ENCODE results near the gene CBL. TPM values are rescaled to one million over a fixed set of nuclear protein-coding genes. Genes with fewer than 3 reads are reported as not detected.
A peak's percentile ranks its signal among the peaks of the same experiment; 100 is the strongest.
"Not testable (repeated sequence)": the region's sequence is repeated elsewhere in the genome, so short reads cannot be mapped to it uniquely, and the experiment has no call there.

The CBL gene
- total RNA-seq, 2 experiments from 2014 or later, result 19.2 to 59.1 TPM

DNA sequence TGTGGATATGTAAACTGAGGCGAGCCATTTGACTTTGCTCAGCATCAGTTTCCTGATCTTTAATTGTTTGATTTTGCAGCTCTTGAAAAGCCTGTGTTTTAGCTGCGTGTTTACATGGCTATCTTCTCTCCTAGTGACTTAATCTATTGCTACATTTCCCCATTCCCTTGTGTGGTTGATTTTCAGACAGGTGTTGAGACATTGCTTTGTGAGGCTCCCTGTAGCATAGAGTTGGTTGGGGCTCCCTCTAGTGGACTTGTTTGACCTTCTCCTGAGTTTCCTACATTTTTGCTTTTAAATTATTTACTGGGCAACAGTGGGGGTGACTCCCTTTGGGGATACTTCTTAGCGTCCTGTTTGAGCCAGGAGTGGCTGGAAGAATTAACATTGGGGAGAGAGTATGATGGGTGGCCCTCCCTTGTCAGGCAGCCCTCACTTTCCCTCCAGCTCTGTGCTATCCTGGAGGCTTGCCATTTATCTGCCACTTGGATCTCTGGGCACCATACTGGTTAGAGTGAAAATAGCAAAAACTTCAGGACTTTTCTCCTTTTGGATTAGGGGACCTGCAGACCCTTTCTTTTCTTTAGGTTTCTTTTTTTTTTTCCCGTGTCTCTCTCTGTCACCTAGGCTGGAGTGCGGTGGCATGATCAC is 9.2 kb upstream of the CBL start:
- Histone ChIP-seq H4K20me1 (ENCODE audit: insufficient read depth, low read length) (no peaks in the 10 kb centered on the region), H3K4me1 (ENCODE audit: insufficient read depth, low read length, poor library complexity, severe bottlenecking) (peaks cover 3% of the 10 kb centered on the region), H3K36me3 (ENCODE audit: insufficient read depth, low read length) (no peaks in the 10 kb centered on the region), H2AFZ (ENCODE audit: low read length) (0 out of 2 replicates have a peak overlapping the region, but pooled peaks have one; percentile 3), H3K4me2 (ENCODE audit: low read length) (no peak overlapping the region), H3K79me2 (ENCODE audit: insufficient read depth, low read depth, low read length) (no peaks in the 10 kb centered on the region), H3K27ac (ENCODE audit: low read depth, low read length, poor library complexity, severe bottlenecking) (no peak overlapping the region), H3K9me3 (ENCODE audit: low read length) (no peaks in the 10 kb centered on the region), H3K9me2 (ENCODE audit: insufficient read depth, low read length) (no peaks in the 10 kb centered on the region), H3K4me3 (ENCODE audit: low read depth, low read length, poor library complexity, severe bottlenecking) (no peak overlapping the region)
- POLR2A ChIA-PET, result interaction anchor here (0.6 to 1.3 kb wide), 7 partner anchors 9 to 129 kb away, joined by 3 to 4 read pairs (median 3); partner anchors contain the start of genes ABCG4 and VPS11
- TF ChIP-seq EZH2phosphoT487 (IDR thresholded peaks at IDR 0.05; ENCODE audit: borderline replicate concordance, low read depth, low read length), result no peak
- peak; percentile 96 for TF ChIP-seq CTCF (conservative IDR thresholded peaks at IDR 0.05; ENCODE audit: low read length)
- CTCF ChIA-PET (ENCODE audit: unreplicated experiment), result interaction anchor here (0.6 to 0.9 kb wide), 4 partner anchors 8 to 137 kb away, joined by 3 to 4 read pairs (median 3); no protein-coding TSS in a partner anchor
- no TSS peak for BruUV-seq (replicated peaks)
- DNase-seq (ENCODE audit: low spot score), result peak; percentile 89
- intact Hi-C loops (cut with micrococcal nuclease; ENCODE audit: unreplicated experiment), result loop anchor here (1.0 to 2.0 kb wide), 5 partner anchors 28 to 140 kb away; partner anchors contain the start of gene HYOU1

DNA sequence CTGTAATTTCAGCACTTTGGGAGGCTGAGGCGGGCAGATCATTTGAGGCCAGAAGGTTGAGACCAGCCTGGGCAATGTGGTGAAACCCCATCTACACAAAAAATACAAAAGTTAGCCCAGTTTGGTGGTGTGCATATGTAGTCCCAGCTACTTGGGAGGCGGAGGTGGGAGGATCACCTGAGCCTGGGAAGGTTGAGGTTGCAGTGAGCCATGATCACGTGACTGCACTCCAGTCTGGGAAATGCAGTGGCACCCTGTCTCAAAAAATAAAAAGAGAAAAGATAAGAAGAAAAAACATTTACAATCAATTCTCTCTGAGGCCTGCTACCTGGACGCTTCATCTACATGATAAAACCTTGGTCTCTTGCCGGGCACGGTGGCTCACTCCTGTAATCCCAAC is 7.2 kb upstream of the CBL start:
- Histone ChIP-seq H3K79me2 (ENCODE audit: insufficient read depth, low read depth, low read length) (no peaks in the 10 kb centered on the region), H3K4me3 (ENCODE audit: low read depth, low read length, poor library complexity, severe bottlenecking) (no peak overlapping the region), H3K4me2 (ENCODE audit: low read length) (no peak overlapping the region), H3K4me1 (ENCODE audit: insufficient read depth, low read length, poor library complexity, severe bottlenecking) (peaks cover 3% of the 10 kb centered on the region), H4K20me1 (ENCODE audit: insufficient read depth, low read length) (no peaks in the 10 kb centered on the region), H2AFZ (ENCODE audit: low read length) (no peak overlapping the region), H3K9me2 (ENCODE audit: insufficient read depth, low read length) (no peaks in the 10 kb centered on the region), H3K9me3 (ENCODE audit: low read length) (no peaks in the 10 kb centered on the region), H3K27ac (ENCODE audit: low read depth, low read length, poor library complexity, severe bottlenecking) (no peak overlapping the region), H3K36me3 (ENCODE audit: insufficient read depth, low read length) (no peaks in the 10 kb centered on the region)
- CTCF ChIA-PET (ENCODE audit: unreplicated experiment), result no interaction called here
- intact Hi-C loops (cut with micrococcal nuclease; ENCODE audit: unreplicated experiment), result no loop called here
- no peak for TF ChIP-seq CTCF (conservative IDR thresholded peaks at IDR 0.05; ENCODE audit: low read length)
- TF ChIP-seq EZH2phosphoT487 (IDR thresholded peaks at IDR 0.05; ENCODE audit: borderline replicate concordance, low read depth, low read length), result no peak
- no TSS peak for BruUV-seq (replicated peaks)
- DNase-seq (ENCODE audit: low spot score), result no peak
- POLR2A ChIA-PET, result interaction anchor here (0.7 kb wide), 1 partner anchor 68 kb away, joined by 3 read pairs; no protein-coding TSS in a partner anchor

DNA sequence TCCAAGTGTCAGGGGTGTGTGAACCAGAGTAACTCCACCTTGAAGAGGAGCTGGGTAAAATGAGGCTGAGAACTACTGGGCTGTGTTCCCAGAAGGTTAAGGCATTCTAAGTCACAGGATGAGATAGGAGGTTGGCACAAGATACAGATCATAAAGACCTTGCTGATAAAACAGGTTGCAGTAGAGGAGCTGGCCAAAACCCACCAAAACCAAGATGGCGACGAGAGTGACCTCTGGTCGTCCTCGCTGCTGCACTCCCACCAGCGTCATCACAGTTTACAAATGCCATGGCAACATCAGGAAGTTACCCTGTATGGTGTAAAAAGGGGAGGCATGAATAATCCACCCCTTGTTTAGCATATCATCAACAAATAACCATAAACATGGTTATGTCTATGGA is 4.9 kb upstream of the CBL start:
- CTCF ChIA-PET (ENCODE audit: unreplicated experiment); BruUV-seq (replicated peaks); intact Hi-C loops (cut with micrococcal nuclease; ENCODE audit: unreplicated experiment); H2AFZ ChIP-seq (ENCODE audit: low read length); H3K79me2 ChIP-seq (ENCODE audit: insufficient read depth, low read depth, low read length); H3K27ac ChIP-seq (ENCODE audit: low read depth, low read length, poor library complexity, severe bottlenecking); H3K4me2 ChIP-seq (ENCODE audit: low read length); H3K9me3 ChIP-seq (ENCODE audit: low read length); DNase-seq (ENCODE audit: low spot score); H3K36me3 ChIP-seq (ENCODE audit: insufficient read depth, low read length); H3K9me2 ChIP-seq (ENCODE audit: insufficient read depth, low read length); H3K4me3 ChIP-seq (ENCODE audit: low read depth, low read length, poor library complexity, severe bottlenecking); H4K20me1 ChIP-seq (ENCODE audit: insufficient read depth, low read length): not testable (repeated sequence)
- H3K4me1 ChIP-seq (ENCODE audit: insufficient read depth, low read length, poor library complexity, severe bottlenecking), result peaks cover 16% of the 10 kb centered on the region
- POLR2A ChIA-PET, result interaction anchor here (0.7 kb wide), 1 partner anchor 47 kb away, joined by 8 read pairs; no protein-coding TSS in a partner anchor
